ENCODE measurements around the gene TEK.

Gene TEK

DNA sequence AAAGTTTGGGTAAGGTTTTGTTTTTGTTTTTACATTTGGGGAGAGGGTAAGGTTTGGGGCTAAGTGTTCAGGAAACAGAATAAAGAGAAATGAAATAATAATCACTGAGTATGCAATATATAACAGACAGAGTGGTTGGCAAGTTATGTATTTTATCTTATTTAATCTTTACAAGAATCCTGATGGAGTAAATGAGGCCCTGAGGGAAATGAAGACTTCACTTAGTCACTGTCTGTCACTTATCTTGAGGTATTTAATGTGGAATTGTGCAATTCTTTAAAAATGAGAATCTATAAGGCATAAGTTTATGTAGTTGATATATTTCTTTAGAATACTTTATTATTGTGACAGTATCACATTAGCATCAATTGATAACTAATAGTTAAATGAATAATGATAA lies 48.1 kb downstream of the TEK start:
- no peak for TF ChIP-seq EZH2phosphoT487 (IDR thresholded peaks at IDR 0.05; ENCODE audit: borderline replicate concordance, low read length)
- TF ChIP-seq, protein P1, sequence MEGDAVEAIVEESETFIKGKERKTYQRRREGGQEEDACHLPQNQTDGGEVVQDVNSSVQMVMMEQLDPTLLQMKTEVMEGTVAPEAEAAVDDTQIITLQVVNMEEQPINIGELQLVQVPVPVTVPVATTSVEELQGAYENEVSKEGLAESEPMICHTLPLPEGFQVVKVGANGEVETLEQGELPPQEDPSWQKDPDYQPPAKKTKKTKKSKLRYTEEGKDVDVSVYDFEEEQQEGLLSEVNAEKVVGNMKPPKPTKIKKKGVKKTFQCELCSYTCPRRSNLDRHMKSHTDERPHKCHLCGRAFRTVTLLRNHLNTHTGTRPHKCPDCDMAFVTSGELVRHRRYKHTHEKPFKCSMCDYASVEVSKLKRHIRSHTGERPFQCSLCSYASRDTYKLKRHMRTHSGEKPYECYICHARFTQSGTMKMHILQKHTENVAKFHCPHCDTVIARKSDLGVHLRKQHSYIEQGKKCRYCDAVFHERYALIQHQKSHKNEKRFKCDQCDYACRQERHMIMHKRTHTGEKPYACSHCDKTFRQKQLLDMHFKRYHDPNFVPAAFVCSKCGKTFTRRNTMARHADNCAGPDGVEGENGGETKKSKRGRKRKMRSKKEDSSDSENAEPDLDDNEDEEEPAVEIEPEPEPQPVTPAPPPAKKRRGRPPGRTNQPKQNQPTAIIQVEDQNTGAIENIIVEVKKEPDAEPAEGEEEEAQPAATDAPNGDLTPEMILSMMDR (IDR thresholded peaks at IDR 0.05; ENCODE audit: low read depth, low read length, poor library complexity, severe bottlenecking), result no peak
- Histone ChIP-seq H3K4me2 (ENCODE audit: low read length) (no peak overlapping the region), H3K79me2 (ENCODE audit: control insufficient read depth, low read length) (no peaks in the 10 kb centered on the region), H3K4me1 (ENCODE audit: control insufficient read depth, low read length) (no peaks in the 10 kb centered on the region), H3K27ac (ENCODE audit: low read depth, low read length) (no peak overlapping the region), H3K36me3 (ENCODE audit: control insufficient read depth, low read length) (no peaks in the 10 kb centered on the region), H3F3A (ENCODE audit: control insufficient read depth, insufficient read depth) (no peaks in the 10 kb centered on the region), H3K9me3 (ENCODE audit: control insufficient read depth, insufficient read depth, low read length) (no peaks in the 10 kb centered on the region), H4K20me1 (ENCODE audit: control insufficient read depth, insufficient read depth, low read depth, low read length) (no peaks in the 10 kb centered on the region), H3K4me3 (ENCODE audit: low read length) (no peak overlapping the region), H3K27me3 (ENCODE audit: control insufficient read depth, low read length) (no peaks in the 10 kb centered on the region), H3K9me2 (replicated peaks; ENCODE audit: control insufficient read depth, low read length) (no peaks in the 10 kb centered on the region)

- H3K4me1 ChIP-seq (ENCODE audit: control insufficient read depth, low read length), result no peaks in the 10 kb centered on the region
- H3K9me2 ChIP-seq (replicated peaks; ENCODE audit: control insufficient read depth, low read length), result no peaks in the 10 kb centered on the region
- no peak overlapping the region for H3K27ac ChIP-seq (ENCODE audit: low read depth, low read length)
- no peaks in the 10 kb centered on the region for H3K79me2 ChIP-seq (ENCODE audit: control insufficient read depth, low read length)
- no peak overlapping the region for H3K4me2 ChIP-seq (ENCODE audit: low read length)
- H4K20me1 ChIP-seq (ENCODE audit: control insufficient read depth, insufficient read depth, low read depth, low read length), result no peaks in the 10 kb centered on the region
- TF ChIP-seq, protein P1 (IDR thresholded peaks at IDR 0.05; ENCODE audit: low read depth, low read length, poor library complexity, severe bottlenecking), result no peak
- TF ChIP-seq EZH2phosphoT487 (IDR thresholded peaks at IDR 0.05; ENCODE audit: borderline replicate concordance, low read length), result no peak
- H3K9me3 ChIP-seq (ENCODE audit: control insufficient read depth, insufficient read depth, low read length), result no peaks in the 10 kb centered on the region
- no peak overlapping the region for H3K4me3 ChIP-seq (ENCODE audit: low read length)
- no peaks in the 10 kb centered on the region for H3F3A ChIP-seq (ENCODE audit: control insufficient read depth, insufficient read depth)
- H3K36me3 ChIP-seq (ENCODE audit: control insufficient read depth, low read length), result no peaks in the 10 kb centered on the region
- H3K27me3 ChIP-seq (ENCODE audit: control insufficient read depth, low read length), result no peaks in the 10 kb centered on the region
Measured at GRCh38 chr9:27157736-27158135, 48.7 kb downstream of the TEK start.

DNA sequence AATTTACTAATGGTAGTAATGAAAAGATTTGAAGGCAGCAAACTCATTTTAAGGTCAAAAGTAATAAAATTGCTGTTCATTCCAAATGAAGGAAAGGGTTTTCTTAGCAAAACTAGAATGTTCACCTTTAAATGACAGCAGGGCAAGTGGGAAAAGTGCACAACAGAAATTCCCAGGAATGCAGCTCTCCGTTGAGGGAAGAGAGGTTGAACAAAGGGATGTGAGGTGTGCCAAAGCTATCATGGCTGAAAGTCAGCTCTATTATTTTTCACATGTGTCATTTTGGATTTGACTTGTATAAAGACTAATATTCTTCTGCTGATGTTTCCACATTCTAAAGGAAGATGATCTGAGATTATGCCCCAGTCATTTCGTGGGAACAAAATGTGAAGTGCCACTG lies 51.6 kb downstream of the TEK start:
- no peak overlapping the region for H3K27ac ChIP-seq (ENCODE audit: low read depth, low read length)

More for the DNA sequence above, 51.6 kb downstream of the TEK start:
- TF ChIP-seq, protein P1 (IDR thresholded peaks at IDR 0.05; ENCODE audit: low read depth, low read length, poor library complexity, severe bottlenecking), result no peak
- TF ChIP-seq EZH2phosphoT487 (IDR thresholded peaks at IDR 0.05; ENCODE audit: borderline replicate concordance, low read length), result no peak
- no peaks in the 10 kb centered on the region for H3K79me2 ChIP-seq (ENCODE audit: control insufficient read depth, low read length)
- no peaks in the 10 kb centered on the region for H3K4me1 ChIP-seq (ENCODE audit: control insufficient read depth, low read length)
- no peaks in the 10 kb centered on the region for H3K9me2 ChIP-seq (replicated peaks; ENCODE audit: control insufficient read depth, low read length)
- H3K4me2 ChIP-seq (ENCODE audit: low read length), result no peak overlapping the region
- no peaks in the 10 kb centered on the region for H4K20me1 ChIP-seq (ENCODE audit: control insufficient read depth, insufficient read depth, low read depth, low read length)
- H3K4me3 ChIP-seq (ENCODE audit: low read length), result no peak overlapping the region
- no peaks in the 10 kb centered on the region for H3K9me3 ChIP-seq (ENCODE audit: control insufficient read depth, insufficient read depth, low read length)
- H3K27me3 ChIP-seq (ENCODE audit: control insufficient read depth, low read length), result no peaks in the 10 kb centered on the region
- H3K36me3 ChIP-seq (ENCODE audit: control insufficient read depth, low read length), result no peaks in the 10 kb centered on the region
- H3F3A ChIP-seq (ENCODE audit: control insufficient read depth, insufficient read depth), result no peaks in the 10 kb centered on the region

All from DOHH2 (cell line).